KMS-11 (cell line): Measurements from ENCODE around the gene POU4F3.

Experiments used
- H2AFZ ChIP-seq: fragments of 200-600 bp; sonication (generic); 2 replicates; pipeline ENCODE4 v1.6.1; 2016; ENCODE audit warnings: antibody characterized with exemption, mixed run types, low read depth
- H3K27ac ChIP-seq: fragments of 200-600 bp; sonication (generic); 2 replicates; pipeline ENCODE4 v1.6.1; 2016; ENCODE audit warnings: mild to moderate bottlenecking, mixed run types
- H3K27me3 ChIP-seq: fragments of 200-600 bp; sonication (generic); 2 replicates; pipeline ENCODE4 v1.6.1; 2017; ENCODE audit warnings: mild to moderate bottlenecking, low read depth, mixed run types, moderate library complexity; ENCODE audit not compliant: insufficient read depth
- H3K36me3 ChIP-seq: fragments of 200-600 bp; sonication (generic); 2 replicates; pipeline ENCODE4 v1.6.1; 2017; ENCODE audit warnings: mild to moderate bottlenecking, mixed run types; ENCODE audit not compliant: insufficient read depth
- H3K4me1 ChIP-seq: fragments of 200-600 bp; sonication (generic); 2 replicates; pipeline ENCODE4 v1.6.1; 2016; ENCODE audit warnings: mild to moderate bottlenecking, low read depth, mixed run types; ENCODE audit not compliant: poor library complexity, severe bottlenecking
- H3K4me2 ChIP-seq: fragments of 200-600 bp; sonication (generic); 2 replicates; pipeline ENCODE4 v1.7.0; 2016; ENCODE audit warnings: mild to moderate bottlenecking, mixed run types
- H3K4me3 ChIP-seq: fragments of 200-600 bp; sonication (generic); IDR thresholded peaks from 2 replicates; pipeline ENCODE4 v1.6.1; 2017; ENCODE audit warnings: low read depth, low read length, mixed read lengths; ENCODE audit not compliant: insufficient read depth
- H3K79me2 ChIP-seq: fragments of 200-600 bp; sonication (generic); 2 replicates; pipeline ENCODE4 v1.6.1; 2016; ENCODE audit warnings: low read depth, mixed run types; ENCODE audit not compliant: insufficient read depth
- H3K9ac ChIP-seq: fragments of 200-600 bp; sonication (generic); 2 replicates; pipeline ENCODE4 v1.6.1; 2016; ENCODE audit warnings: mild to moderate bottlenecking, mixed run types
- H4K20me1 ChIP-seq: fragments of 200-600 bp; sonication (generic); 2 replicates; pipeline ENCODE4 v1.6.1; 2016; ENCODE audit warnings: mild to moderate bottlenecking, mixed run types; ENCODE audit not compliant: insufficient read depth
- CTCF ChIP-seq: fragments of 200-600 bp; sonication (generic); conservative IDR thresholded peaks from 2 replicates; pipeline ENCODE4 v1.6.1; 2017; ENCODE audit warnings: low read depth, mild to moderate bottlenecking, antibody characterized with exemption, low read length, moderate library complexity, mixed read lengths

The POU4F3 gene

GRCh38 chr5:146301626-146302025 lies 37.0 kb upstream of the POU4F3 start:
- no peaks in the 10 kb centered on the region for H3K27me3 ChIP-seq
- no peak overlapping the region for H3K4me3 ChIP-seq
- peak overlapping the region; percentile 42 for H2AFZ ChIP-seq
- no peaks in the 10 kb centered on the region for H3K79me2 ChIP-seq
- peak overlapping the region; percentile 70 for H3K4me2 ChIP-seq
- peak overlapping the region; percentile 37; the same call in 1 of the 2 replicates for H3K27ac ChIP-seq
- H3K9ac ChIP-seq: no peak overlapping the region; the same call in 1 of the 2 replicates
- H3K36me3 ChIP-seq: no peaks in the 10 kb centered on the region
- no peak for TF ChIP-seq CTCF
- no peaks in the 10 kb centered on the region for H4K20me1 ChIP-seq
- H3K4me1 ChIP-seq: peaks cover 18% of the 10 kb centered on the region

DNA sequence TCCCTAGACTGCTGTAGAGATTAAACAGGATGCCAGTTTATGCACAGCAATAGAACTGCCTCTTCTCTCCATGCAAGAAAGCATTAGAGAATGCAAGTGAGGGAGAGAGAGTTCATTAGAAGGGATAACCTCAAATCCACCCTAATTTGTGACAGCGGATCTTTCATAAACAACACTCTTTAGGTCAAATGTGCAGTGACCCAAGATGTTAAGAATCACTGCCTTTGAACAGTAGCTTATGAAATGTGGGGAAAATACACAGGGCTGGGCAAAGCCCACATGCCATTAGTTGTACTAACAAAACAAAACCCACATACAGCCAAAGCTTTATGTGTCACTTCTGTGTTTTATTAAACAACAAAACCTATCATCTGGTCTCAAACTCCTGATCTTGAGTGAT lies 36.2 kb upstream of the POU4F3 start:
- H2AFZ ChIP-seq: no peak overlapping the region
- no peak overlapping the region for H3K4me3 ChIP-seq
- H3K9ac ChIP-seq: no peak overlapping the region
- no peaks in the 10 kb centered on the region for H3K27me3 ChIP-seq
- H4K20me1 ChIP-seq: no peaks in the 10 kb centered on the region
- no peaks in the 10 kb centered on the region for H3K36me3 ChIP-seq
- H3K4me1 ChIP-seq: peaks cover 18% of the 10 kb centered on the region
- no peak overlapping the region for H3K4me2 ChIP-seq
- H3K27ac ChIP-seq: no peak overlapping the region
- H3K79me2 ChIP-seq: no peaks in the 10 kb centered on the region
- TF ChIP-seq CTCF: no peak

DNA sequence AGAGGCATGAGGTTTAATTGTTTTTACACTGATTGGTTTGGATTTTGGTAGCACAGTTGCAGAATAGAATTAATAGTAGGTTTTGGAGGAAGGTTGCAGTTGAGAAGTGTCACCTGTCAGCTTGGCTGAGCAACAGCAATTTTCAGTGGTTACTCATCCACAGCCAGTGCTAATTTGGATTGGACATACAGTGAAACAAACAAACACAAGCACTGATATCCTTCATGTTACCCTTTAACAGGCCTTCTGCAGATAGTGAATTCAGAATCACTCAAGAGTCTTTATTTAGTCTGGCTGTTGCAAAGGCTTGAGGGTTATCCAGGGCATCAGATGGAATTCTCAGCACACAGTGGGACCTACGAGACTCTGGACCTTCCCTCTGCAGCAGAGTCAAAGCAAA lies 31.8 kb upstream of the POU4F3 start:
- Histone ChIP-seq H3K79me2 (no peaks in the 10 kb centered on the region), H3K36me3 (no peaks in the 10 kb centered on the region), H2AFZ (no peak overlapping the region), H3K9ac (no peak overlapping the region), H3K27me3 (no peaks in the 10 kb centered on the region), H4K20me1 (no peaks in the 10 kb centered on the region), H3K4me2 (no peak overlapping the region), H3K4me3 (no peak overlapping the region), H3K27ac (no peak overlapping the region), H3K4me1 (peaks cover 2% of the 10 kb centered on the region)
- no peak for TF ChIP-seq CTCF

- Histone ChIP-seq H3K79me2 (no peaks in the 10 kb centered on the region), H3K27me3 (no peaks in the 10 kb centered on the region)
- no peak for TF ChIP-seq CTCF
These were observed 30.8 kb upstream of the POU4F3 start for GRCh38 chr5:146307796-146308195.

More at GRCh38 chr5:146307796-146308195, 30.8 kb upstream of the POU4F3 start:
- H4K20me1 ChIP-seq: no peaks in the 10 kb centered on the region
- no peak overlapping the region for H3K4me2 ChIP-seq
- no peak overlapping the region for H3K27ac ChIP-seq
- H2AFZ ChIP-seq: no peak overlapping the region
- no peak overlapping the region for H3K4me3 ChIP-seq
- no peaks in the 10 kb centered on the region for H3K36me3 ChIP-seq
- no peaks in the 10 kb centered on the region for H3K4me1 ChIP-seq
- no peak overlapping the region for H3K9ac ChIP-seq
